ENCODE measurements around the gene ZNF423.

The ZNF423 gene

GRCh38 chr16:49733313-49734009, 122.5 kb downstream of the ZNF423 start:
- H3K9ac ChIP-seq (ENCODE audit: low read depth, low read length): no peak overlapping the region
- no peaks in the 10 kb centered on the region for H3K79me2 ChIP-seq (ENCODE audit: insufficient read depth, low read length)
- H3K36me3 ChIP-seq (ENCODE audit: insufficient read depth, low read length): no peaks in the 10 kb centered on the region
- H2AFZ ChIP-seq (ENCODE audit: low read depth, low read length): no peak overlapping the region
- ATAC-seq (ENCODE audit: insufficient read depth, low read depth) (no peak), DNase-seq (no peak)
- H3K9me3 ChIP-seq (ENCODE audit: insufficient read depth, low read length, severe bottlenecking): no peaks in the 10 kb centered on the region
- no peak overlapping the region for H3K4me3 ChIP-seq (ENCODE audit: low read depth in 1 of 2, low read length in 2 of 2)
- H3K4me1 ChIP-seq (ENCODE audit: insufficient read depth, low read length): no peaks in the 10 kb centered on the region
- no peak for TF ChIP-seq CTCF (IDR thresholded peaks at IDR 0.05; ENCODE audit: borderline replicate concordance, extremely low read depth, low read length, poor library complexity, severe bottlenecking)
- TF ChIP-seq EZH2 (IDR thresholded peaks at IDR 0.05; ENCODE audit: borderline replicate concordance, low read depth, low read length, severe bottlenecking): no peak
- no peak overlapping the region for H3K4me2 ChIP-seq (ENCODE audit: insufficient read depth, low read length)
- H3K27me3 ChIP-seq (ENCODE audit: insufficient read depth, low read length, poor library complexity): no peaks in the 10 kb centered on the region
- no peak overlapping the region for H3K27ac ChIP-seq (ENCODE audit: low read length)
- H4K20me1 ChIP-seq (ENCODE audit: insufficient read depth, low read length): no peaks in the 10 kb centered on the region; the same call in 1 of the 2 replicates

- H3K9me3 ChIP-seq (ENCODE audit: insufficient read depth, low read length, severe bottlenecking): no peaks in the 10 kb centered on the region
- no peak for TF ChIP-seq EZH2 (IDR thresholded peaks at IDR 0.05; ENCODE audit: borderline replicate concordance, low read depth, low read length, severe bottlenecking)
- TF ChIP-seq CTCF (IDR thresholded peaks at IDR 0.05; ENCODE audit: borderline replicate concordance, extremely low read depth, low read length, poor library complexity, severe bottlenecking): no peak
- H3K9ac ChIP-seq (ENCODE audit: low read depth, low read length): no peak overlapping the region
- no peaks in the 10 kb centered on the region; the same call in 1 of the 2 replicates for H4K20me1 ChIP-seq (ENCODE audit: insufficient read depth, low read length)
- no peak overlapping the region for H3K4me3 ChIP-seq (ENCODE audit: low read depth in 1 of 2, low read length in 2 of 2)
- no peak overlapping the region for H3K27ac ChIP-seq (ENCODE audit: low read length)
- H3K4me1 ChIP-seq (ENCODE audit: insufficient read depth, low read length): no peaks in the 10 kb centered on the region
- H3K36me3 ChIP-seq (ENCODE audit: insufficient read depth, low read length): no peaks in the 10 kb centered on the region
- DNase-seq (no peak), ATAC-seq (ENCODE audit: insufficient read depth, low read depth) (no peak)
- H2AFZ ChIP-seq (ENCODE audit: low read depth, low read length): no peak overlapping the region
- no peaks in the 10 kb centered on the region for H3K27me3 ChIP-seq (ENCODE audit: insufficient read depth, low read length, poor library complexity)
- no peak overlapping the region for H3K4me2 ChIP-seq (ENCODE audit: insufficient read depth, low read length)
- no peaks in the 10 kb centered on the region for H3K79me2 ChIP-seq (ENCODE audit: insufficient read depth, low read length)
These were observed 124.0 kb downstream of the ZNF423 start for GRCh38 chr16:49731911-49732310.

DNA sequence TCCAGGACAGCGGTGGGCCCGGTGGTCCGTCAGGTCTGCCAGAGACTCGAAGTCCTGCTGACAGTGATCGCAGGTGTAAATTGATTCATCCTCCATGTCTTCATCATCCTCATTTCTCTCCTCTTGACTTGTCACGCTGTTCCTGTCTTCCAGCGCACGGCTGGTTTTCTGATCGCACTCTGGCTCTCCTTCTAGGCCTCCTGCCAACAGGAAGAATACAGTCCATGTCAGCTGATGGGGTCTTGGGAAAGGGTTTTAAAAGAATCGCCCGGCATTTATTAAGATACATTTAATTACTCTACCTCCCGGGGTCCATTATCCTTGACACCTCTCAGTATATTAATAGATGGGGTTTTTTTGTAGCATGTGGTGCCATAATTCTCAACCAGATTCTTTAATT, 125.1 kb downstream of the ZNF423 start:
- Histone ChIP-seq H3K27ac (ENCODE audit: low read length) (no peak overlapping the region), H3K4me2 (ENCODE audit: insufficient read depth, low read length) (no peak overlapping the region), H3K27me3 (ENCODE audit: insufficient read depth, low read length, poor library complexity) (no peaks in the 10 kb centered on the region), H3K4me1 (ENCODE audit: insufficient read depth, low read length) (no peaks in the 10 kb centered on the region), H3K4me3 (ENCODE audit: low read depth in 1 of 2, low read length in 2 of 2) (no peak overlapping the region), H3K9me3 (ENCODE audit: insufficient read depth, low read length, severe bottlenecking) (no peaks in the 10 kb centered on the region), H3K79me2 (ENCODE audit: insufficient read depth, low read length) (no peaks in the 10 kb centered on the region), H2AFZ (ENCODE audit: low read depth, low read length) (no peak overlapping the region), H3K9ac (ENCODE audit: low read depth, low read length) (no peak overlapping the region), H3K36me3 (ENCODE audit: insufficient read depth, low read length) (no peaks in the 10 kb centered on the region), H4K20me1 (ENCODE audit: insufficient read depth, low read length) (no peaks in the 10 kb centered on the region; the same call in 1 of the 2 replicates)
- DNase-seq: no peak
- no peak for ATAC-seq (ENCODE audit: insufficient read depth, low read depth)
- TF ChIP-seq CTCF (IDR thresholded peaks at IDR 0.05; ENCODE audit: borderline replicate concordance, extremely low read depth, low read length, poor library complexity, severe bottlenecking) (no peak), EZH2 (IDR thresholded peaks at IDR 0.05; ENCODE audit: borderline replicate concordance, low read depth, low read length, severe bottlenecking) (no peak)
